ENCODE measurements around the gene EDEM1. TPM values are rescaled to one million over a fixed set of nuclear protein-coding genes. Genes with fewer than 3 reads are reported as not detected.

Gene EDEM1
- total and polyA plus RNA-seq, 10 of the 15 experiments (the other 5 are each of a cell fraction or from before 2014, with no cell fraction given): 18.9 to 138 (median 57.5) TPM

DNA sequence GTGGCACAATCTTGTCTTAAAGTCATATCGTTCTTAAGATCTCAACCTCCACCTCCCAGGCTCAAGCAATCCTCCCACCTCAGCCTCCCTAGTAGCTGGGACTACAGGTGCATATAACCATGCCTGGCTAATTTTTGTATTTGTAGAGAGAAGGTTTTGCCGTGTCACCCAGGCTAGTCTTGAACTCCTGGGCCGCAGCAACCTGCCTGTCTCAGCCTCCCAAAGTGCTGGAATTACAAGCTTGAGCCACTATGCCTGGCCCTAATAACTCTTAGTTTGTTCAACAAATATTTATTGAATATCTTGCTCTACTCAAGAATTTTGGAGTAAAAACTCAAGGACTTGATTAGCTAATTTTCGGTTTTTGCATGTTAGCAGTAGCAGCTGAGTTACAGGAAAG lies 19.4 kb upstream of the EDEM1 start:
- SMC1A ChIA-PET (ENCODE audit: uncharacterized antibody, unreplicated experiment): interaction anchor here (0.7 to 4.6 kb wide), 12 partner anchors 8 to 1085 kb away, joined by 3 to 30 read pairs (median 5); no protein-coding TSS in a partner anchor
- TF ChIP-seq NFIC (IDR thresholded peaks at IDR 0.05; ENCODE audit: low read depth, low read length) (no peak), RCOR1 (conservative IDR thresholded peaks at IDR 0.05; ENCODE audit: low read depth, low read length) (no peak), NRF1 (conservative IDR thresholded peaks at IDR 0.05; ENCODE audit: low read depth, low read length) (no peak), HDGF (IDR thresholded peaks at IDR 0.05) (no peak), CREB1 (IDR thresholded peaks at IDR 0.05; ENCODE audit: low read depth) (no peak), TBL1XR1 (IDR thresholded peaks at IDR 0.05; ENCODE audit: low read depth, low read length) (no peak), PAX8 (IDR thresholded peaks at IDR 0.05) (no peak), EGR1 (IDR thresholded peaks at IDR 0.05; ENCODE audit: borderline replicate concordance in 1 of 2, low read depth in 2 of 2, low read length in 2 of 2) (no peak), CBX5 (IDR thresholded peaks at IDR 0.05; ENCODE audit: low read depth) (no peak), BACH1 (IDR thresholded peaks at IDR 0.05; ENCODE audit: borderline replicate concordance) (no peak)
- no TSS peak for BruUV-seq (replicated peaks)
- POLR2A ChIA-PET: interaction anchor here (1.4 to 4.5 kb wide), 2 partner anchors 14 to 17 kb away, joined by 6 to 36 read pairs; no protein-coding TSS in a partner anchor
- H3K4me2 ChIP-seq (ENCODE audit: control insufficient read depth, insufficient read depth): no peak overlapping the region
- H3K36me3 ChIP-seq (ENCODE audit: control insufficient read depth in 2 of 2, insufficient read depth in 2 of 2, low read length in 1 of 2): peaks cover 0 to 4% of the 10 kb centered on the region in 2 experiments; a peak in 2 of 4 replicates
- peaks cover 7% of the 10 kb centered on the region; the same call in 1 of the 2 replicates for H3K4me1 ChIP-seq (ENCODE audit: control insufficient read depth, insufficient read depth, low read length)
- WGBS (ENCODE audit: insufficient coverage, insufficient replicate concordance, low lambda C conversion rate, missing lambda C conversion rate): 86% methylated on average over 4 of the region's 4 CpGs
- no peaks in the 10 kb centered on the region for H4K20me1 ChIP-seq (ENCODE audit: control insufficient read depth, insufficient read depth)
- intact Hi-C loops (cut with micrococcal nuclease; ENCODE audit: unreplicated experiment): no loop called here
- no peak overlapping the region for H2AFZ ChIP-seq (ENCODE audit: control insufficient read depth, low read depth, low read length)
- no peak for ATAC-seq
- H3K9ac ChIP-seq (ENCODE audit: control insufficient read depth, insufficient read depth, low read length): no peak overlapping the region
- no peak overlapping the region for H3K27ac ChIP-seq (ENCODE audit: control insufficient read depth, insufficient read depth)
- RAD21 ChIA-PET (ENCODE audit: unreplicated experiment): interaction anchor here (0.7 to 2.4 kb wide), 4 partner anchors 9 to 18 kb away, joined by 3 to 8 read pairs (median 5); no protein-coding TSS in a partner anchor
- CTCF ChIA-PET: interaction anchor here (0.7 to 2.5 kb wide), 7 partner anchors 9 to 331 kb away, joined by 3 to 9 read pairs (median 3); no protein-coding TSS in a partner anchor
- peaks cover 68% of the 10 kb centered on the region for H3K79me2 ChIP-seq (ENCODE audit: control insufficient read depth, insufficient read depth, low read length)
- H3K27me3 ChIP-seq (replicated peaks in 1 of 2; ENCODE audit: control insufficient read depth in 2 of 2, insufficient read depth in 2 of 2, low read length in 1 of 2): no peaks in the 10 kb centered on the region
- no peak for FAIRE-seq
- no peak for DNase-seq (ENCODE audit: low read depth, low spot score)
- in situ Hi-C loops (cut with MboI): no loop called here
- H3K4me3 ChIP-seq: no peak overlapping the region
- H3K9me3 ChIP-seq (replicated peaks; ENCODE audit: control insufficient read depth, insufficient read depth, low read length): no peaks in the 10 kb centered on the region

Measured in GM12878 (cell line).